GM12878 (cell line): ENCODE data around the gene DNAJC15. TPM values are rescaled to one million over a fixed set of nuclear protein-coding genes. Genes with fewer than 3 reads are reported as not detected.

ENCODE experiments used
- ATAC-seq: fragments of 200-7000 bp; cut with Tn5 transposase; 3 replicates; pipeline ENCODE4 v1.9.1; 2020; ENCODE audit warnings: mild to moderate bottlenecking, moderate library complexity
- BruUV-seq: library from RNA; stranded (reverse); fragments of 400-500 nt; replicated peaks from 2 replicates; lab custom pipeline; 2021; lab: Mats Ljungman, UMichigan
- CTCF ChIA-PET: fragments of 300-600 bp; sonication (Branson Sonifier 250); formaldehyde crosslinking; extraction: SDS; loops from one replicate; lab custom pipeline; 2021; ENCODE audit warnings: inconsistent platforms; lab: Yijun Ruan, JAX
- POLR2A ChIA-PET: fragments of 350-600 bp; formaldehyde crosslinking; extraction: SDS; loops from one replicate; lab custom pipeline; 2021; ENCODE audit warnings: inconsistent platforms; lab: Charles Lee
- RAD21 ChIA-PET: fragments of 300-600 bp; sonication (Branson Sonifier 250); formaldehyde crosslinking; loops from one replicate; lab custom pipeline; 2023; ENCODE audit warnings: antibody characterized with exemption; ENCODE audit not compliant: unreplicated experiment; lab: Charles Lee
- SMC1A ChIA-PET: fragments of 300-600 bp; sonication (Branson Sonifier 250); formaldehyde crosslinking; loops from one replicate; lab custom pipeline; 2023; ENCODE audit not compliant: unreplicated experiment, uncharacterized antibody; lab: Charles Lee
- DNase-seq: peaks from one replicate; pipeline ENCODE4 v3.0.0-alpha.2; 2011; ENCODE audit warnings: low read depth, low spot score
- FAIRE-seq: peaks from 3 replicates; lab custom pipeline; 2011; peaks lifted over from hg19 to GRCh38; lab: Jason Lieb, UNC
- H2AFZ ChIP-seq: 2 replicates; pipeline ENCODE4 v1.6.0; 2011; ENCODE audit warnings: low read depth, low read length, control low read depth; ENCODE audit not compliant: control insufficient read depth
- H3K27ac ChIP-seq: 2 replicates; pipeline ENCODE4 v1.5.1; 2011; ENCODE audit warnings: control low read depth; ENCODE audit not compliant: control insufficient read depth, insufficient read depth
- H3K27me3 ChIP-seq, 2 experiments: replicated peaks in 1 of 2; 2 replicates each; pipeline versions ENCODE4 v1.6.0 to v1.6.1; 2011; ENCODE audit warnings: low read length in 1 of 2; ENCODE audit not compliant: control insufficient read depth in 2 of 2, insufficient read depth in 2 of 2
- H3K36me3 ChIP-seq, 2 experiments: 2 replicates each; pipeline ENCODE4 v1.5.1; 2011; ENCODE audit warnings: low read length in 1 of 2; ENCODE audit not compliant: control insufficient read depth in 2 of 2, insufficient read depth in 2 of 2
- H3K4me1 ChIP-seq: 2 replicates; pipeline ENCODE4 v1.6.1; 2011; ENCODE audit warnings: mild to moderate bottlenecking, low read length, moderate library complexity, mixed read lengths; ENCODE audit not compliant: control insufficient read depth, insufficient read depth
- H3K4me2 ChIP-seq: 2 replicates; pipeline ENCODE4 v1.6.0; 2011; ENCODE audit warnings: control low read depth; ENCODE audit not compliant: control insufficient read depth, insufficient read depth
- H3K4me3 ChIP-seq: fragments of 200-600 bp; sonication (generic); 2 replicates; pipeline ENCODE4 v1.5.1; 2016
- H3K79me2 ChIP-seq: 2 replicates; pipeline ENCODE4 v1.6.0; 2011; ENCODE audit warnings: low read length; ENCODE audit not compliant: control insufficient read depth, insufficient read depth
- H3K9ac ChIP-seq: 2 replicates; pipeline ENCODE4 v1.8.0; 2011; ENCODE audit warnings: low read length, control low read depth, mixed read lengths; ENCODE audit not compliant: control insufficient read depth, insufficient read depth
- H3K9me3 ChIP-seq: replicated peaks from 3 replicates; pipeline ENCODE4 v1.5.1; 2011; ENCODE audit warnings: mild to moderate bottlenecking, low read length; ENCODE audit not compliant: control insufficient read depth, insufficient read depth
- H4K20me1 ChIP-seq: 2 replicates; pipeline ENCODE4 v1.6.0; 2011; ENCODE audit not compliant: control insufficient read depth, insufficient read depth
- CHD2 ChIP-seq: IDR thresholded peaks from 2 replicates; pipeline ENCODE4 v1.6.1; 2011; ENCODE audit warnings: low read depth, low read length, improper control_type of control experiment, borderline replicate concordance
- MEF2B ChIP-seq: fragments of 450-650 bp; IDR thresholded peaks from 2 replicates; pipeline ENCODE4 v1.6.1; 2018; ENCODE audit warnings: mild to moderate bottlenecking, moderate library complexity; ENCODE audit not compliant: partially characterized antibody, poor library complexity, severe bottlenecking
- RAD51 ChIP-seq: fragments of 450-650 bp; IDR thresholded peaks from 2 replicates; pipeline ENCODE4 v1.6.1; 2016; ENCODE audit warnings: moderate library complexity, mild to moderate bottlenecking, inconsistent platforms
- in situ Hi-C: fragments of 300-500 bp; cut with MboI; formaldehyde crosslinking; loops from 9 replicates; pipeline ENCODE4 v1.14.3; 2018; ENCODE audit warnings: mixed read lengths
- intact Hi-C: fragments of 100-400 bp; cut with micrococcal nuclease; formaldehyde crosslinking; loops from one replicate; pipeline ENCODE4 v1.14.2; 2022; ENCODE audit not compliant: unreplicated experiment
- polyA plus RNA-seq, 11 experiments: library from polyadenylated mRNA; depleted of rRNA in 4 of 11; unstranded in 6 of 11; stranded (reverse) in 5 of 11; fragments of >200 nt; fragmentation: Nextera tagmentation in 4 of 11; fragmentation: Illumina TruSeq in 1 of 11; extraction: Ambion mirVana in 4 of 11; extraction: Trizol in 1 of 11; gene quantifications; 1 replicate in 1 of 11; 2 replicates in 10 of 11; pipeline versions ENCODE4 v1.2.1 to v1.2.3, GENCODE V29; 2011 to 2016; ENCODE audit warnings: inconsistent platforms in 2 of 11, missing spikeins in 2 of 11, low read depth in 1 of 11
- total RNA-seq, 4 experiments: library from RNA; depleted of rRNA in 3 of 4; stranded (reverse); fragments of >200 nt in 3 of 4; fragmentation: Illumina TruSeq in 1 of 4; extraction: Trizol in 1 of 4; gene quantifications; 2 replicates each; pipeline versions ENCODE4 v1.2.1 to v1.2.3, GENCODE V29; 2013 to 2021
- TF ChIP-seq, protein P1 (sequence below): IDR thresholded peaks from 2 replicates; pipeline ENCODE4 v1.6.1; 2011; ENCODE audit warnings: low read depth, low read length, improper control_type of control experiment, borderline replicate concordance
- TF ChIP-seq, protein P2 (sequence below): IDR thresholded peaks from 2 replicates; pipeline ENCODE4 v1.6.1; 2012; ENCODE audit warnings: mild to moderate bottlenecking, low read depth, low read length
- TF ChIP-seq, protein P3 (sequence below): IDR thresholded peaks from 2 replicates; pipeline ENCODE4 v1.6.1; 2012; ENCODE audit warnings: low read depth, low read length, improper control_type of control experiment

DNAJC15 gene
- total and polyA plus RNA-seq, 10 of the 15 experiments (the other 5 are each of a cell fraction or from before 2014, with no cell fraction given), result 13.1 to 104 (median 54.4) TPM

DNA sequence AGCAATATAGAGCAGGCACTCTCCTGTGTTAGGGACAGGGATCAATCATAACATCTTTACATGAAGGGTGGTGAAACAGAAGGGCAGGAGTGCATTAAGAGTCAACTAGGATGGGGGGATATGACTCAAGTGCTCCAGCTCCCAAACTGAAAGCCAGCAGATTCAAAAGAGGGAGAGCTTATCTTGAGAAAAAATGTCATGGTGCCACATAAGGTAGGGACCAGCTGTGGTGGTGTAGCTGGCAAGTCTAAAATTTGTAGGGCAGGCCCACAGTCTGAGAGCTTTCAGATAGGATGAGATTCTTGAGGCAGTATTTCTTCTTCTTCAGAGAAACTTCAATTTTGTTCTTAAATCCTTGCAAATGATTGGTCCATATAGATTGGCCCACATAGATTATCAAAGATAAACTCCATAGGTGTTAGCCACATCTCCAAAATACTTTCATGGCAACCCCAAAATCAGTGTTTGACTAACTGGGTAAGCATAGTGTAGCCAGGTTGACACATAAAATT is 19.1 kb downstream of the DNAJC15 start:
- TF ChIP-seq, protein P1, sequence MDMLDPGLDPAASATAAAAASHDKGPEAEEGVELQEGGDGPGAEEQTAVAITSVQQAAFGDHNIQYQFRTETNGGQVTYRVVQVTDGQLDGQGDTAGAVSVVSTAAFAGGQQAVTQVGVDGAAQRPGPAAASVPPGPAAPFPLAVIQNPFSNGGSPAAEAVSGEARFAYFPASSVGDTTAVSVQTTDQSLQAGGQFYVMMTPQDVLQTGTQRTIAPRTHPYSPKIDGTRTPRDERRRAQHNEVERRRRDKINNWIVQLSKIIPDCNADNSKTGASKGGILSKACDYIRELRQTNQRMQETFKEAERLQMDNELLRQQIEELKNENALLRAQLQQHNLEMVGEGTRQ, result no peak
- TF ChIP-seq CHD2 (no peak), MEF2B (no peak), RAD51 (no peak)
- TF ChIP-seq, protein P2, sequence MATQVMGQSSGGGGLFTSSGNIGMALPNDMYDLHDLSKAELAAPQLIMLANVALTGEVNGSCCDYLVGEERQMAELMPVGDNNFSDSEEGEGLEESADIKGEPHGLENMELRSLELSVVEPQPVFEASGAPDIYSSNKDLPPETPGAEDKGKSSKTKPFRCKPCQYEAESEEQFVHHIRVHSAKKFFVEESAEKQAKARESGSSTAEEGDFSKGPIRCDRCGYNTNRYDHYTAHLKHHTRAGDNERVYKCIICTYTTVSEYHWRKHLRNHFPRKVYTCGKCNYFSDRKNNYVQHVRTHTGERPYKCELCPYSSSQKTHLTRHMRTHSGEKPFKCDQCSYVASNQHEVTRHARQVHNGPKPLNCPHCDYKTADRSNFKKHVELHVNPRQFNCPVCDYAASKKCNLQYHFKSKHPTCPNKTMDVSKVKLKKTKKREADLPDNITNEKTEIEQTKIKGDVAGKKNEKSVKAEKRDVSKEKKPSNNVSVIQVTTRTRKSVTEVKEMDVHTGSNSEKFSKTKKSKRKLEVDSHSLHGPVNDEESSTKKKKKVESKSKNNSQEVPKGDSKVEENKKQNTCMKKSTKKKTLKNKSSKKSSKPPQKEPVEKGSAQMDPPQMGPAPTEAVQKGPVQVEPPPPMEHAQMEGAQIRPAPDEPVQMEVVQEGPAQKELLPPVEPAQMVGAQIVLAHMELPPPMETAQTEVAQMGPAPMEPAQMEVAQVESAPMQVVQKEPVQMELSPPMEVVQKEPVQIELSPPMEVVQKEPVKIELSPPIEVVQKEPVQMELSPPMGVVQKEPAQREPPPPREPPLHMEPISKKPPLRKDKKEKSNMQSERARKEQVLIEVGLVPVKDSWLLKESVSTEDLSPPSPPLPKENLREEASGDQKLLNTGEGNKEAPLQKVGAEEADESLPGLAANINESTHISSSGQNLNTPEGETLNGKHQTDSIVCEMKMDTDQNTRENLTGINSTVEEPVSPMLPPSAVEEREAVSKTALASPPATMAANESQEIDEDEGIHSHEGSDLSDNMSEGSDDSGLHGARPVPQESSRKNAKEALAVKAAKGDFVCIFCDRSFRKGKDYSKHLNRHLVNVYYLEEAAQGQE, result no peak
- TF ChIP-seq, protein P3, sequence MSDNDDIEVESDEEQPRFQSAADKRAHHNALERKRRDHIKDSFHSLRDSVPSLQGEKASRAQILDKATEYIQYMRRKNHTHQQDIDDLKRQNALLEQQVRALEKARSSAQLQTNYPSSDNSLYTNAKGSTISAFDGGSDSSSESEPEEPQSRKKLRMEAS, result no peak
- TF ChIP-seq, all 136 proteins: peak for 0
- ChIA-PET RAD21 (interaction anchor here (1.0 to 2.0 kb wide), 9 partner anchors 11 to 73 kb away, joined by 3 to 7 read pairs (median 4); no protein-coding TSS in a partner anchor), CTCF (interaction anchor here (1.0 to 1.6 kb wide), 8 partner anchors 8 to 73 kb away, joined by 3 to 6 read pairs (median 3); no protein-coding TSS in a partner anchor), SMC1A (interaction anchor here (1.0 to 2.5 kb wide), 12 partner anchors 8 to 71 kb away, joined by 3 to 20 read pairs (median 6); no protein-coding TSS in a partner anchor), POLR2A (interaction anchor here (0.9 to 1.2 kb wide), 5 partner anchors 10 to 71 kb away, joined by 3 to 6 read pairs (median 3); no protein-coding TSS in a partner anchor)
- Histone ChIP-seq H3K4me3 (no peak overlapping the region), H3K27me3 (no peaks in the 10 kb centered on the region), H3K27ac (peak overlapping the region; percentile 43), H3K9ac (no peak overlapping the region), H4K20me1 (no peaks in the 10 kb centered on the region), H3K79me2 (peaks cover 36% of the 10 kb centered on the region), H3K4me1 (peaks cover 48% of the 10 kb centered on the region), H3K4me2 (peak overlapping the region; percentile 56; the same call in 1 of the 2 replicates), H3K36me3 (peaks cover 0 to 4% of the 10 kb centered on the region in 2 experiments; a peak in 2 of 4 replicates), H3K9me3 (no peaks in the 10 kb centered on the region; the same call in 2 of the 3 replicates), H2AFZ (no peak overlapping the region)
- BruUV-seq, result no TSS peak
- FAIRE-seq, result no peak
- no peak for DNase-seq
- ATAC-seq, result peak; percentile 11; the same call in 2 of the 3 replicates
- in situ Hi-C loops (no loop called here), intact Hi-C loops (loop anchor here (10.0 kb wide), 1 partner anchor 768 kb away; the partner anchor contains the start of gene AKAP11)
